Measurements from ENCODE around the gene PPP6R3.

DNA sequence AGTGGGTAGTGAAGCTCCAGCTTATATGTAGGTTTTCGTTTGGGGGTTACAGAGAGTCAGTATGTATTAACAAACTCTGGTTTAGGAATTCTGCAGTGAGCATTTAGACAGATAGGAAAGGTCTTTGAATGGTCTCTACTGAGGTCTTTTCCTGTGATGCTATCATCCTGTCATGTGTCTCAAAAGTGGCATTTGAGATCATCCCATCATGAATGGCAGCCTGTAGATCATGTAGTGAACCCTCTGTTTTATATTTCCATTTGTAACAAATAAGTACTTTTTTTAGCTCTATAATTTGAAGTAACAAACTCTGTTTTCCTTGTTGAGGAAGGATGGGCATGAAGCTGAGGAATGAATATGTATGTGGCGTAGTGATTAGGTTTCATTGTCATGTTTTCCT is 76.2 kb downstream of the PPP6R3 start:
- TF ChIP-seq, protein P1, sequence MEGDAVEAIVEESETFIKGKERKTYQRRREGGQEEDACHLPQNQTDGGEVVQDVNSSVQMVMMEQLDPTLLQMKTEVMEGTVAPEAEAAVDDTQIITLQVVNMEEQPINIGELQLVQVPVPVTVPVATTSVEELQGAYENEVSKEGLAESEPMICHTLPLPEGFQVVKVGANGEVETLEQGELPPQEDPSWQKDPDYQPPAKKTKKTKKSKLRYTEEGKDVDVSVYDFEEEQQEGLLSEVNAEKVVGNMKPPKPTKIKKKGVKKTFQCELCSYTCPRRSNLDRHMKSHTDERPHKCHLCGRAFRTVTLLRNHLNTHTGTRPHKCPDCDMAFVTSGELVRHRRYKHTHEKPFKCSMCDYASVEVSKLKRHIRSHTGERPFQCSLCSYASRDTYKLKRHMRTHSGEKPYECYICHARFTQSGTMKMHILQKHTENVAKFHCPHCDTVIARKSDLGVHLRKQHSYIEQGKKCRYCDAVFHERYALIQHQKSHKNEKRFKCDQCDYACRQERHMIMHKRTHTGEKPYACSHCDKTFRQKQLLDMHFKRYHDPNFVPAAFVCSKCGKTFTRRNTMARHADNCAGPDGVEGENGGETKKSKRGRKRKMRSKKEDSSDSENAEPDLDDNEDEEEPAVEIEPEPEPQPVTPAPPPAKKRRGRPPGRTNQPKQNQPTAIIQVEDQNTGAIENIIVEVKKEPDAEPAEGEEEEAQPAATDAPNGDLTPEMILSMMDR (IDR thresholded peaks at IDR 0.05) = no peak
- TF ChIP-seq POLR2AphosphoS5 (IDR thresholded peaks at IDR 0.05; ENCODE audit: low read depth, low read length) = no peak
- TF ChIP-seq, protein P2, sequence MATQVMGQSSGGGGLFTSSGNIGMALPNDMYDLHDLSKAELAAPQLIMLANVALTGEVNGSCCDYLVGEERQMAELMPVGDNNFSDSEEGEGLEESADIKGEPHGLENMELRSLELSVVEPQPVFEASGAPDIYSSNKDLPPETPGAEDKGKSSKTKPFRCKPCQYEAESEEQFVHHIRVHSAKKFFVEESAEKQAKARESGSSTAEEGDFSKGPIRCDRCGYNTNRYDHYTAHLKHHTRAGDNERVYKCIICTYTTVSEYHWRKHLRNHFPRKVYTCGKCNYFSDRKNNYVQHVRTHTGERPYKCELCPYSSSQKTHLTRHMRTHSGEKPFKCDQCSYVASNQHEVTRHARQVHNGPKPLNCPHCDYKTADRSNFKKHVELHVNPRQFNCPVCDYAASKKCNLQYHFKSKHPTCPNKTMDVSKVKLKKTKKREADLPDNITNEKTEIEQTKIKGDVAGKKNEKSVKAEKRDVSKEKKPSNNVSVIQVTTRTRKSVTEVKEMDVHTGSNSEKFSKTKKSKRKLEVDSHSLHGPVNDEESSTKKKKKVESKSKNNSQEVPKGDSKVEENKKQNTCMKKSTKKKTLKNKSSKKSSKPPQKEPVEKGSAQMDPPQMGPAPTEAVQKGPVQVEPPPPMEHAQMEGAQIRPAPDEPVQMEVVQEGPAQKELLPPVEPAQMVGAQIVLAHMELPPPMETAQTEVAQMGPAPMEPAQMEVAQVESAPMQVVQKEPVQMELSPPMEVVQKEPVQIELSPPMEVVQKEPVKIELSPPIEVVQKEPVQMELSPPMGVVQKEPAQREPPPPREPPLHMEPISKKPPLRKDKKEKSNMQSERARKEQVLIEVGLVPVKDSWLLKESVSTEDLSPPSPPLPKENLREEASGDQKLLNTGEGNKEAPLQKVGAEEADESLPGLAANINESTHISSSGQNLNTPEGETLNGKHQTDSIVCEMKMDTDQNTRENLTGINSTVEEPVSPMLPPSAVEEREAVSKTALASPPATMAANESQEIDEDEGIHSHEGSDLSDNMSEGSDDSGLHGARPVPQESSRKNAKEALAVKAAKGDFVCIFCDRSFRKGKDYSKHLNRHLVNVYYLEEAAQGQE (IDR thresholded peaks at IDR 0.05; ENCODE audit: insufficient read depth in 1 of 2, low read depth in 2 of 2, low read length in 1 of 2) = no peak

All from Panc1 (cell line).